Right cardiac atrium (tissue), 5 donors: ENCODE data around the gene ASTN2. TPM values are rescaled to one million over a fixed set of nuclear protein-coding genes. Genes with fewer than 3 reads are reported as not detected.

ENCODE experiments used
- ATAC-seq, 2 donors: fragments of 200-7000 bp; cut with Tn5 transposase; one replicate each; pipeline versions ENCODE4 v1.8.0 to v1.9.1; 2020; ENCODE audit warnings: moderate library complexity in 2 of 2, mild to moderate bottlenecking in 1 of 2
- DNase-seq, 3 donors: peaks; one replicate each; pipeline ENCODE4 v3.0.0-alpha.2; 2020
- H3K27ac ChIP-seq: one replicate; pipeline ENCODE4 v1.5.1; 2013; ENCODE audit warnings: mild to moderate bottlenecking, low read length, control low read depth, moderate library complexity
- H3K27me3 ChIP-seq: one replicate; pipeline ENCODE4 v1.6.1; 2013; ENCODE audit not compliant: control insufficient read depth, insufficient read depth
- H3K4me1 ChIP-seq: one replicate; pipeline ENCODE4 v1.6.1; 2013; ENCODE audit warnings: low read length; ENCODE audit not compliant: control insufficient read depth, insufficient read depth
- H3K4me3 ChIP-seq: one replicate; pipeline ENCODE4 v1.5.1; 2013; ENCODE audit warnings: low read length, control low read depth
- H3K9me3 ChIP-seq: one replicate; pipeline ENCODE4 v1.6.1; 2013; ENCODE audit warnings: low read length; ENCODE audit not compliant: control insufficient read depth
- WGBS: extraction: QIAGEN DNeasy Blood & Tissue Kit; methylation state at CpG from one replicate; pipeline ENCODE4 v1.1.7; 2013; 5-methylcytosine and 5-hydroxymethylcytosine counted together
- intact Hi-C, 4 donors: fragments of 100-400 bp; cut with DNase I; formaldehyde crosslinking; loops; one replicate each; pipeline versions ENCODE4 v1.11.0 to v1.14.0; 2022 to 2023
- polyA plus RNA-seq: library from polyadenylated mRNA; stranded (reverse); fragments of 200-250 nt; gene quantifications from one replicate; pipeline ENCODE4 v1.2.3, GENCODE V29; 2013
- total RNA-seq, 4 donors: library from RNA; stranded (reverse); fragmentation: NEBNext Ultra II Directional; extraction: Animal tissue kit (Norgen Biotek cat#: 25700); gene quantifications; one replicate each; pipeline ENCODE4 v1.2.1, GENCODE V29; 2021
- donor health status: healthy with polysubstance abuse.
- donor health status: DM: no; HTN: yes; CAD: no.
- donor health status: DM: no; HTN: no; CAD: no.
- donor health status: DM: no; HTN: yes; CAD: no; lungs with severe emphysema.
- donor health status: DM: yes; HTN: yes; CAD: no.

The ASTN2 gene
- total and polyA plus RNA-seq, 5 donors: 18.1 to 79.3 (median 59.8) TPM

DNA sequence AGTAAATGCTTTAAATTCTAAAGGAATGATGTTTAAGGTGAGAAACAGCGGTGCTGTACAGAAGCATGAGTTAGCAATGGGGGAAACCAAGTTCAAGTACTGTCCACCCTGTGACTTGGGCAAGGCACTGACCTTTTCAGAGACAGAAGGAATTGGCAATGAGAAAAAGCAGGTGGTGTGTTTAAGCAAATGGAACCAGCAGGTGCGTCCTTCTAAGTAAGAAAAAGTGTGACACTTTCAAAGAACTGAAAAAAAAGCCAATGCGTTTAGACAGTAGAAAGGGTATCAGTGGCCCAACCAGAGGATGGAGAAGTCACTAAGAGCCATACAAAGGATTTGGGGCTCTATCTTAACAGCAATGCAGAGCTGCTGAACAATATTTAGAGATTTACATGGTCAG, 1010.6 kb downstream of the ASTN2 start:
- intact Hi-C loops: no loop called here
- ATAC-seq: no peak
- 92% methylated on average over 3 of the region's 3 CpGs for WGBS

DNA sequence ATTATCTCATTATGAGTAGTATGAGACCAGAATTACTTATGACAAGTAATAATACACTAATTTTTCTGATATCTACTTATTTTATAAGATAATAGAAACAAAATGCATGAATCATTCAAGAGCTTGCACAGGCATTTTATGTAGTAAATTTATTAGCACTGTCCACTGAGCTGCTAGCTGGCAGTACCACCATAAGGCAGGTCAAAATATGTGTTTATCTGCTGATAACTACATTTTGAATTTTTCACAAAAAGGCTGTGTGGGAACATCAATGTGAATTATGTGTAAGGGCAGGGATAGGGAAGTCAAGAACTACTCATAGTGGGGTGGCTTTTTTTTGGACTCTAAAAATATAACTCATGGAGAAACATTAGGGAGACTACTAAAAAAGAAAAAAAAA, 1011.7 kb downstream of the ASTN2 start:
- intact Hi-C loops: no loop called here
- no peak for DNase-seq
- H3K4me3 ChIP-seq: no peak overlapping the region
- no peaks in the 10 kb centered on the region for H3K4me1 ChIP-seq
- no peak overlapping the region for H3K27ac ChIP-seq
- ATAC-seq: no peak
- no peaks in the 10 kb centered on the region for H3K9me3 ChIP-seq
- H3K27me3 ChIP-seq: no peaks in the 10 kb centered on the region

More for the DNA sequence above, 1010.6 kb downstream of the ASTN2 start:
- Histone ChIP-seq H3K27me3 (no peaks in the 10 kb centered on the region), H3K4me3 (no peak overlapping the region), H3K27ac (no peak overlapping the region), H3K4me1 (no peaks in the 10 kb centered on the region), H3K9me3 (no peaks in the 10 kb centered on the region)
- no peak for DNase-seq

DNA sequence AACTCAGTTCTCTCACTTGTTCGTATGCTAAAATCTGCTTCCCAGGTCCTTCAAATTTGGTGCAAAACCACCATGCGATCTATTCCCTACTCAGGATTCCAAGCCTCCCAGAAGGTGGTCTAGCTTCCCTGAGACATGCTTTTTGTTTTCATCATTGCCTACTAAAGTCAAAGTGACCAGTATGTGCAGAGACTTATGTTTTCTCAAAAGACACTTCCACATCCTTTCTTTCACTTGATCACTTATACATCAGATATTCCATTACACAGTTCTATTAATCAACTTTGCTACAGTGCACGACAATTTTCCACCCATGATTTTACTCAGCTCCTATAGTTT, 1019.2 kb downstream of the ASTN2 start:
- Histone ChIP-seq H3K4me1 (no peaks in the 10 kb centered on the region), H3K4me3 (no peak overlapping the region), H3K9me3 (no peaks in the 10 kb centered on the region), H3K27ac (no peak overlapping the region), H3K27me3 (no peaks in the 10 kb centered on the region)
- ATAC-seq (no peak), DNase-seq (no peak)
- intact Hi-C loops: no loop called here
- WGBS: 88% methylated on average over 3 of the region's 3 CpGs

DNA sequence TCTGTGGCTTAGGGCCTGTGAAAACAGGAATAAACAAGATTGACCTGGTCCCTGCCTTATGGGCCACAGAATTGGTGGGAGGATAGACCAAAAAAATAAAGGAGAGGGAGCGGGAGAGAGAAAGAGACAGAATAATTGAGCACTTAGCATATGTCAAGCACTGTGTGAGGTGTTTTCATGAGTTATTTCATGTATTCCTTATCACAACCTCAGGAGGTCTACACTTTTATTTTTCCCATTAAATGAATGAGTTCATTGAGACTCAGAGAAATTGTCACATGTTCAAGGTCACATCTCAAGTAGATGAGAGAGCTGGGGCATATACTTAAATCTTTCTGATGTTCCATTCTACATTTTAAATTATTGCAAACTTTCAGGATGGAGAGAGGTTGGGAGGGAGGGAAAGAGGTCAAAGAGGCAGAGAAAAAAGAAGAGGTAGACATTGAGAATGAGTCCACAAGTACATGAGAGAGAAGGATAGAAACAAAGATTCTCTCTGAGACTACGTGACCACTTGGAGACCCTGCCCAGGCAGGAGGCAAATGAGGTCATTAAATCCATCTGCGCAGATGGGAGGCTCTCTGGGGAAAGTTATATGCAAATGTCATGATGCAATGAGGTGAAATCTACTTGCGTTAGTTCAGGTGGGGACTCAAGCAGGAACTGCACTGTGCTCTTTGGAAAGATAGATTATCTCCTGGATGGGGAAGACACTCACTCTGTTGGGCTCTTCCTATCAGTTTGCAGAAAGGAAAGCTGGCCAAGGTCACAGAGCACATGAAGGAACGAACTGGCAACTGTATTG, 1019.8 kb downstream of the ASTN2 start:
- no peak for DNase-seq
- no peak overlapping the region for H3K4me3 ChIP-seq
- WGBS: 83% methylated on average over 5 of the region's 5 CpGs
- no peaks in the 10 kb centered on the region for H3K4me1 ChIP-seq
- no peaks in the 10 kb centered on the region for H3K27me3 ChIP-seq
- intact Hi-C loops: no loop called here
- no peaks in the 10 kb centered on the region for H3K9me3 ChIP-seq
- no peak for ATAC-seq
- H3K27ac ChIP-seq: no peak overlapping the region

DNA sequence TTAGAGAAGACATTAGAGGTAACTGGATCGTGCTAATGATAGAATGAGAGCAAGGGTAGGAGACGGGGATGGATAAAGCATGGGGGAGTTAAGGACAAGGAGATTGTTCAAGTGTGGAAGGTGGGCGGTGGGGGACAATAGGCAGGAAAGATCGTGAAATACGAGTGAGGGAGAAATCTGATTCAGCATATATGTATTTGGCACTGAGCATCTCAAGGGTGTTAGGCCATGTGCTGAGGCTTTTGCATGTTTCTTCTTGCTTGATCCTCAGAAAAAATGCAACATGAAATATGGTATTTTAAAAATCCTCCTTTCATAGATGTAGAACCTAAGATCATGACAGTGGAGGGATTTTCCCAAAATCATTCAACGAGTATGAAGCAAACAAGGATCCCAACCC, 1020.8 kb downstream of the ASTN2 start:
- Histone ChIP-seq H3K27me3 (no peaks in the 10 kb centered on the region), H3K4me1 (no peaks in the 10 kb centered on the region), H3K9me3 (no peaks in the 10 kb centered on the region), H3K4me3 (no peak overlapping the region), H3K27ac (no peak overlapping the region)
- 89% methylated on average over 6 of the region's 6 CpGs for WGBS
- intact Hi-C loops: no loop called here
- no peak for DNase-seq
- ATAC-seq: no peak

DNA sequence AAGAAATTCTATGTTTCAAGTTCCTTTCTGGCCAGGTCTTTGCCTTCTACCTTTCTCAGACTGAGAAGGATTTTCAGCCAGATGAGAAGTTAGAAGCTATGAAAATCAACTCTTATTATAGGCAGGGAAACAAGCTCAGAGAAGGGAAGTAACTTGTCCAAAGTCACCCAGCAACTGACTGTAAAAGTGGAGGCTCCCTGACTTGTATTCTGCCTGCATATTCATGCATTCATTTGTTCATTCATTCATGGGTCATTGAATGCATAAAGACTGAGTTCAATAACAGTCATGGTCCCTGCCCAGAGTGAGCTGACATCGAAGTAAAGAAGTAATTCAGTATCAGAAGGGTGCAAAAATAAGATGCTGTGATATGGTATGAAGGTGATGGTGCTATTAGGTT, 1021.7 kb downstream of the ASTN2 start:
- no peaks in the 10 kb centered on the region for H3K4me1 ChIP-seq
- no peak overlapping the region for H3K4me3 ChIP-seq
- H3K9me3 ChIP-seq: no peaks in the 10 kb centered on the region
- intact Hi-C loops: no loop called here
- no peaks in the 10 kb centered on the region for H3K27me3 ChIP-seq
- no peak overlapping the region for H3K27ac ChIP-seq
- DNase-seq (no peak), ATAC-seq (no peak)
- 94% methylated on average over 1 of the region's 1 CpG for WGBS

DNA sequence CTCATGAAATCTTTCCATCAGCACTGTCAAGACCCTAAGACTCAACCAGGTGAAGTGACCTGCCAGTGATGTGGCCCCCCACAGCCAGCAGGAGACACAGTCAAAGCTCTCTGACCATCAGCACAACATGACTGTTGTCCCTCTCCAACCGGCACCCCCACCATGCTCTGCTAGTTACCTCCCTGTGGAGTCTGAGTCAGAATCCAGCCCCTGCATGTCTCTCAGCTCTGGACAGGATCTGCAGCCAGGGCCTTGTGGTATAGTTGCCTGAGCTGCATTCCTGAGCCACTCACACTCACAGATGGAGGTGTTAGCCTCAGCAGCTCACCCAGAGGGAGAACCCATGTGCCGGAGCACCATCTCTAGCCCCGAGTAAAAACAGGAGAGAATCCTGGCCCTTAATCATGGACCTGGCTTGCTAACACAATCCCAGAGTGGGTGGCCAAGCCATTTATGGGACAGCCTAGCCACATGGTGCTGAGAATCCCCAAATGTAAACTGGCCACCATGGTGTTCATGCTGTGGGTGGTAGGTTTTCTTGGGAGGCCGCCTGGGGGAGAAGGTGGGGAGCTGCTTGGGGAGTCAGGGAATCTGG, 1023.5 kb downstream of the ASTN2 start:
- Histone ChIP-seq H3K9me3 (no peaks in the 10 kb centered on the region), H3K27ac (no peak overlapping the region), H3K4me3 (no peak overlapping the region), H3K4me1 (no peaks in the 10 kb centered on the region), H3K27me3 (no peaks in the 10 kb centered on the region)
- no peak for ATAC-seq
- DNase-seq: peak in 1 of 3 donors; percentile 19
- intact Hi-C loops: no loop called here
- 83% methylated on average over 4 of the region's 4 CpGs for WGBS

DNA sequence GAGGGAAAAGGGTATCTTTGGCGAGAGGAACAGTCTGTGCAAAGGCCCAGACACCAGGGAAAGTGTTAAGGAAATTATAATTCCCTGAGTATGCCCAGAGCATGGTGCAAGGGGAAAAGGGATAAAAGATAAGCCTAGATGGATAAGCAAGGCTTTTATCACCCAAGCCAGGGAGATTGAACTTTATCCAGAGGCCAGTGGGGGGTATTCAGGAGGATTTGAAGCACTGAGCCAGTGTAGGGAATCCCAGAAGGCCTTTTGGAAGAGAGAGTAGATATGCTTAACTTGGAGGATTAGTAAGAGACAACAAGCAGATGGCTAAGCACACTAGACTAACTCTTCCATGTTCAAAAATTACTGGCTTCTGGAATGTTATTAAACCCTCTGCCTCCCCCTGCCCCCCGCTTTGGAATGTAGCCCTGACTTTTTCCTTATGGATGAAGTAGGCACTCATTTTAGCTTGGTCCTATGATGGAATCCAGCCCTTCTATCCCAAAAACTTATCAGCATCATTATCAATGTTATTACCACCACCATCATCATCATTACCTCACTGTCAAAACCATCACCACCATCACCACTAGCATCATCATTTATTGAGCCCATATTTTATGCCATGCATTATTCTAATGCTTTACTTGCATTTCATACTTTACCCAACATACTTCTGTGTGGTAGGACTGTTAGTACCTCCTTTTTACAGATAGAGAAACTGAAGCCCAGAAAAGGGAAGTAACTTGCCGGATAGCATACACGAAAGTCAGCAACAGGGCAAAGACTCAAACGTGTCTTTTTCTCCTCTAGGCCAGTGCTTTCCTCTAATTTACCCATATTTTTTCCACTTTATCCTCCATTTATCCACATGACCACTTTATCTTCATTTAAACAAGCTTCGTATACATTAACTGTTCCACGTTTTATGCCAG, 1024.3 kb downstream of the ASTN2 start:
- DNase-seq: no peak
- WGBS: 84% methylated on average over 7 of the region's 7 CpGs
- no peaks in the 10 kb centered on the region for H3K9me3 ChIP-seq
- no peaks in the 10 kb centered on the region for H3K4me1 ChIP-seq
- no peak for ATAC-seq
- no peak overlapping the region for H3K4me3 ChIP-seq
- intact Hi-C loops: no loop called here
- H3K27me3 ChIP-seq: no peaks in the 10 kb centered on the region
- H3K27ac ChIP-seq: no peak overlapping the region

DNA sequence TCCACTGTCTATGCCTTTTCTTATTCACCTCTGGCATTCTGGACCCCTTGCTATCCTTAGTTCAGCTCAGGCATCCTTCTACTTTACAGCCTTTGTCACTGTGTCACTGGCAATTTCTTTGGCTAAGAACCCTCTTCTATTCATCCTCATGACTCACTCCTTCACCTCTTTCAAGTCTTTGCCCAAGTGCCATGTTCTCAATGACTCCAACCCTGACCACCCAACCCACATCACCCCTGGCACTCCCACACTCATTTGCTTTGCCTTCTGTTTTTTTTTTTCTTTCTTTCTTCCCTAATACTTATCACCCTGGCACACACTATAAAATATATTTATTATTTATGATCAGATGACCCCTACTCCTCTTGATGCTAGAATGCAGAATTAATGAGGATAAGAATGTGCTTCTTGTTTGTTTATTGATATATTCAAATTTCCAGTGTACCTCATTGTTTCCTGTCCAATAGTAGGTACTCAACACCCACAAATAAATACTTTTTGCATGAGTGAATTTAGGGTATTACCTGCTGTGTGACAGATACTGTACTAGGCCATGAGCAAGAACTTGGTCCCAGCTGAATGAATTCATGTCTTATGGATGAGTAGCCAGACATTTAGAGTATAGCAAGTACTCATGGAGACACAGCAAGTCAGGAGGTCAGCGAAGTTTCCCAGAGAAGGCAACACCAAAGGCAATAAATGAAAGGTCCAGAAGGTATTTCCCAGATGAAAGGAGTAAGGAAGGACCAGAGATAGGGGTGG, 1025.1 kb downstream of the ASTN2 start:
- Histone ChIP-seq H3K27me3 (no peaks in the 10 kb centered on the region), H3K4me1 (no peaks in the 10 kb centered on the region), H3K4me3 (no peak overlapping the region), H3K27ac (no peak overlapping the region), H3K9me3 (no peaks in the 10 kb centered on the region)
- ATAC-seq (no peak), DNase-seq (no peak)
- intact Hi-C loops: no loop called here
- WGBS: 95% methylated on average over 1 of the region's 1 CpG

DNA sequence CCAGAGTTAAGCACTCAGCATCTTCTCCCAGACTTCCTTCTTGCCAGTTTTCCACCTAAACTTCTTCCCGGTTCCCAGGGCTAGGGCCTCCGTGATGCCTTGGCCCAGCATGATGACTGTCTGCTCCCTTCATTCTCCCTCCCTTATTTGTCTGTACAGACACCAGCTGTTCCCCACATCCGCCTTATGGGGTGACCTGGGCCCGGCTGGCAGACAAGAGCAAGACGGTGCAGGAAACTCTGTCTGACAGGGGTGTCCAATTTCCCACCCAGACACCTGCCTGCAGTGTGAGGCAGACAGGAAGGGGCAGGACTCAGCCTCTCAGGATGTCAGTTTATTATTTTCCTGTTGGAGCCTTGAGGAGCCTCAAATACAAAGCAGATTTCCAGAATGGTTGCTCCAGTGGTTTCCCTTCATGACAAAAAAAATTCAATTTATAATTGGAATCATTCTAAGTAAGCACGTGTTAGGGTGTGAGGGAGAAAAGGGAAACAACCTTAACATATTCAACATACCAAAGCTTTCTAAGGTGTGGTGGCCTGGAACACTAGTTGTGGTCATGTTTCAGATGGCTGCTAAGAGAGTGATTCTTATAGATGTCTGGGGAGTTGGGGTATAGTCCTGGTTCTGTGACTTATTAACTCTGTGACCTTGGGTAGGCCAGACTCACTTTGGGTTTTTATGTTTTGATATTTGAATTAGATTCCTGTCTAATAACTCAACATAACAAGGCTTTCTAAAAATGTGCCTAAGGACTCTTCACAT, 1026.7 kb downstream of the ASTN2 start:
- Histone ChIP-seq H3K27ac (no peak overlapping the region), H3K9me3 (no peaks in the 10 kb centered on the region), H3K27me3 (no peaks in the 10 kb centered on the region), H3K4me3 (no peak overlapping the region), H3K4me1 (no peaks in the 10 kb centered on the region)
- DNase-seq (no peak), ATAC-seq (no peak)
- intact Hi-C loops: no loop called here
- 51% methylated on average over 6 of the region's 6 CpGs for WGBS
